ENCODE results near the gene AASS.
"Not testable (repeated sequence)": the region's sequence is repeated elsewhere in the genome, so short reads cannot be mapped to it uniquely, and the experiment has no call there.

The AASS gene

GRCh38 chr7:122140918-122141317 lies 3.1 kb downstream of the AASS start:
- Histone ChIP-seq H3K4me3 (ENCODE audit: low read length) (no peak overlapping the region), H3K4me1 (ENCODE audit: insufficient read depth, low read length) (peaks cover 17% of the 10 kb centered on the region), H3K36me3 (ENCODE audit: insufficient read depth, low read length) (no peaks in the 10 kb centered on the region), H3K27me3 (ENCODE audit: insufficient read depth, low read length) (no peaks in the 10 kb centered on the region), H3K9me3 (ENCODE audit: low read length) (no peaks in the 10 kb centered on the region), H2AFZ (ENCODE audit: low read depth, low read length) (no peak overlapping the region)

- H3K36me3 ChIP-seq (ENCODE audit: insufficient read depth, low read length), result peaks cover 9% of the 10 kb centered on the region
- no peaks in the 10 kb centered on the region for H3K27me3 ChIP-seq (ENCODE audit: insufficient read depth, low read length)
- no peak overlapping the region for H2AFZ ChIP-seq (ENCODE audit: low read depth, low read length)
- H3K4me3 ChIP-seq (ENCODE audit: low read length), result no peak overlapping the region
- no peaks in the 10 kb centered on the region for H3K9me3 ChIP-seq (ENCODE audit: low read length)
- H3K4me1 ChIP-seq (ENCODE audit: insufficient read depth, low read length), result peaks cover 8% of the 10 kb centered on the region
Measured at GRCh38 chr7:122137251-122138077, 6.6 kb downstream of the AASS start.

GRCh38 chr7:122136639-122137245 lies 7.3 kb downstream of the AASS start:
- H3K4me1 ChIP-seq (ENCODE audit: insufficient read depth, low read length), result peaks cover under 1% of the 10 kb centered on the region
- H2AFZ ChIP-seq (ENCODE audit: low read depth, low read length), result no peak overlapping the region
- peaks cover 10% of the 10 kb centered on the region for H3K36me3 ChIP-seq (ENCODE audit: insufficient read depth, low read length)
- H3K4me3 ChIP-seq (ENCODE audit: low read length), result no peak overlapping the region
- H3K27me3 ChIP-seq (ENCODE audit: insufficient read depth, low read length), result no peaks in the 10 kb centered on the region
- H3K9me3 ChIP-seq (ENCODE audit: low read length), result no peaks in the 10 kb centered on the region

- H3K4me1 ChIP-seq (ENCODE audit: insufficient read depth, low read length), result no peaks in the 10 kb centered on the region
- peaks cover 11% of the 10 kb centered on the region for H3K36me3 ChIP-seq (ENCODE audit: insufficient read depth, low read length)
- H3K9me3 ChIP-seq (ENCODE audit: low read length), result no peaks in the 10 kb centered on the region
- no peaks in the 10 kb centered on the region for H3K27me3 ChIP-seq (ENCODE audit: insufficient read depth, low read length)
- H3K4me3 ChIP-seq (ENCODE audit: low read length), result no peak overlapping the region
- no peak overlapping the region for H2AFZ ChIP-seq (ENCODE audit: low read depth, low read length)
Measured at GRCh38 chr7:122136078-122136477, 8.0 kb downstream of the AASS start.

- H3K36me3 ChIP-seq (ENCODE audit: insufficient read depth, low read length), result peaks cover 11% of the 10 kb centered on the region
- no peaks in the 10 kb centered on the region for H3K27me3 ChIP-seq (ENCODE audit: insufficient read depth, low read length)
- H3K4me3 ChIP-seq (ENCODE audit: low read length), result no peak overlapping the region
- no peaks in the 10 kb centered on the region for H3K4me1 ChIP-seq (ENCODE audit: insufficient read depth, low read length)
- no peaks in the 10 kb centered on the region for H3K9me3 ChIP-seq (ENCODE audit: low read length)
- no peak overlapping the region for H2AFZ ChIP-seq (ENCODE audit: low read depth, low read length)
Measured at GRCh38 chr7:122135275-122135674, 8.8 kb downstream of the AASS start.

- H2AFZ ChIP-seq (ENCODE audit: low read depth, low read length); H3K27me3 ChIP-seq (ENCODE audit: insufficient read depth, low read length); H3K4me1 ChIP-seq (ENCODE audit: insufficient read depth, low read length); H3K9me3 ChIP-seq (ENCODE audit: low read length); H3K4me3 ChIP-seq (ENCODE audit: low read length): not testable (repeated sequence)
- peaks cover 11% of the 10 kb centered on the region for H3K36me3 ChIP-seq (ENCODE audit: insufficient read depth, low read length)
Measured at GRCh38 chr7:122134793-122135192, 9.3 kb downstream of the AASS start.

GRCh38 chr7:122133477-122133876 lies 10.6 kb downstream of the AASS start:
- peaks cover 11% of the 10 kb centered on the region for H3K36me3 ChIP-seq (ENCODE audit: insufficient read depth, low read length)
- H2AFZ ChIP-seq (ENCODE audit: low read depth, low read length), result no peak overlapping the region
- no peaks in the 10 kb centered on the region for H3K4me1 ChIP-seq (ENCODE audit: insufficient read depth, low read length)
- no peaks in the 10 kb centered on the region for H3K27me3 ChIP-seq (ENCODE audit: insufficient read depth, low read length)
- no peaks in the 10 kb centered on the region for H3K9me3 ChIP-seq (ENCODE audit: low read length)
- H3K4me3 ChIP-seq (ENCODE audit: low read length), result no peak overlapping the region

- Histone ChIP-seq H3K9me3 (ENCODE audit: low read length) (peaks cover 2% of the 10 kb centered on the region), H3K36me3 (ENCODE audit: insufficient read depth, low read length) (peaks cover 16% of the 10 kb centered on the region), H3K4me3 (ENCODE audit: low read length) (no peak overlapping the region)
Measured at GRCh38 chr7:122132341-122132740, 11.7 kb downstream of the AASS start.

GRCh38 chr7:122123746-122124145 lies 20.3 kb downstream of the AASS start:
- peaks cover 58% of the 10 kb centered on the region for H3K36me3 ChIP-seq (ENCODE audit: insufficient read depth, low read length)
- H2AFZ ChIP-seq (ENCODE audit: low read depth, low read length), result no peak overlapping the region
- H3K4me3 ChIP-seq (ENCODE audit: low read length), result no peak overlapping the region
- peaks cover 12% of the 10 kb centered on the region for H3K9me3 ChIP-seq (ENCODE audit: low read length)
- H3K4me1 ChIP-seq (ENCODE audit: insufficient read depth, low read length), result no peaks in the 10 kb centered on the region
- H3K27me3 ChIP-seq (ENCODE audit: insufficient read depth, low read length), result no peaks in the 10 kb centered on the region

More at GRCh38 chr7:122132341-122132740, 11.7 kb downstream of the AASS start:
- H3K27me3 ChIP-seq (ENCODE audit: insufficient read depth, low read length), result no peaks in the 10 kb centered on the region
- H3K4me1 ChIP-seq (ENCODE audit: insufficient read depth, low read length), result no peaks in the 10 kb centered on the region
- H2AFZ ChIP-seq (ENCODE audit: low read depth, low read length), result no peak overlapping the region

- Histone ChIP-seq H3K9me3 (ENCODE audit: low read length) (peaks cover 10% of the 10 kb centered on the region), H3K4me3 (ENCODE audit: low read length) (no peak overlapping the region), H2AFZ (ENCODE audit: low read depth, low read length) (no peak overlapping the region), H3K27me3 (ENCODE audit: insufficient read depth, low read length) (no peaks in the 10 kb centered on the region), H3K36me3 (ENCODE audit: insufficient read depth, low read length) (peaks cover 69% of the 10 kb centered on the region), H3K4me1 (ENCODE audit: insufficient read depth, low read length) (no peaks in the 10 kb centered on the region)
Measured at GRCh38 chr7:122118757-122119156, 25.3 kb downstream of the AASS start.

- peaks cover 34% of the 10 kb centered on the region for H3K36me3 ChIP-seq (ENCODE audit: insufficient read depth, low read length)
Measured at GRCh38 chr7:122103064-122103463, 41.0 kb downstream of the AASS start.

GRCh38 chr7:122100021-122100420 lies 44.0 kb downstream of the AASS start:
- peaks cover 7% of the 10 kb centered on the region for H3K9me3 ChIP-seq (ENCODE audit: low read length)
- peaks cover 37% of the 10 kb centered on the region for H3K36me3 ChIP-seq (ENCODE audit: insufficient read depth, low read length)
- no peak overlapping the region for H2AFZ ChIP-seq (ENCODE audit: low read depth, low read length)
- H3K4me3 ChIP-seq (ENCODE audit: low read length), result no peak overlapping the region
- H3K27me3 ChIP-seq (ENCODE audit: insufficient read depth, low read length), result no peaks in the 10 kb centered on the region
- no peaks in the 10 kb centered on the region for H3K4me1 ChIP-seq (ENCODE audit: insufficient read depth, low read length)

More at GRCh38 chr7:122103064-122103463, 41.0 kb downstream of the AASS start:
- H3K27me3 ChIP-seq (ENCODE audit: insufficient read depth, low read length), result no peaks in the 10 kb centered on the region
- no peaks in the 10 kb centered on the region for H3K4me1 ChIP-seq (ENCODE audit: insufficient read depth, low read length)
- H3K9me3 ChIP-seq (ENCODE audit: low read length), result peaks cover 11% of the 10 kb centered on the region
- no peak overlapping the region for H2AFZ ChIP-seq (ENCODE audit: low read depth, low read length)
- no peak overlapping the region for H3K4me3 ChIP-seq (ENCODE audit: low read length)

GRCh38 chr7:122095642-122096041 lies 48.4 kb downstream of the AASS start:
- Histone ChIP-seq H3K4me1 (ENCODE audit: insufficient read depth, low read length) (no peaks in the 10 kb centered on the region), H3K9me3 (ENCODE audit: low read length) (no peaks in the 10 kb centered on the region), H3K36me3 (ENCODE audit: insufficient read depth, low read length) (peaks cover 33% of the 10 kb centered on the region), H3K4me3 (ENCODE audit: low read length) (no peak overlapping the region), H3K27me3 (ENCODE audit: insufficient read depth, low read length) (no peaks in the 10 kb centered on the region), H2AFZ (ENCODE audit: low read depth, low read length) (no peak overlapping the region)

Data from neuron (in vitro differentiated cells).